Measurements from ENCODE around the gene IHH.

Gene IHH

DNA sequence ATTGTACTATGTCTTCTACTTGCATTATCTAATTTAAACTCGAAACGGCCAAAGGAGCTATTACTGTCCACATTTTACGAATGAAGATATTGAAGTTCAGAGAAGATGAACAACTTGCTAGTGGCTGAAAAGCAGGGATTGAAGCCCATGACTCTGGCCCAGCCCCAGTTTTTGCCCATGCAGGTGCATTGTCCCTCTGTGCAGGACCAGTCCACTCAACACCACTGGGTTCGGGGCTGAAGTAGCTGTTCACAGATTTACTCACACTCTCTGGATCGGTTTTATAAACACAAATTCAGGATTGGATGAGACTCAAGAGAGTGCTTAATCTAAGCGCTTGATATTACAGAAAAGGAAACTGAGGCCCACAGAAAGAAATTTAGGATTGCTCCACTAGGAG is 1.4 kb upstream of the IHH start:
- no peaks in the 10 kb centered on the region for H3K36me3 ChIP-seq
- peaks cover 100% of the 10 kb centered on the region for H3K27me3 ChIP-seq
- no peaks in the 10 kb centered on the region for H3K9me3 ChIP-seq
- H3K4me1 ChIP-seq (ENCODE audit: control insufficient read depth in 1 of 2, insufficient read depth in 1 of 2, low read depth in 1 of 2, low read length in 1 of 2), result peaks cover 3 to 32% of the 10 kb centered on the region in 2 experiments
- H3K4me3 ChIP-seq (ENCODE audit: low read depth in 1 of 2, low read length in 1 of 2), result no peak overlapping the region
- H3K27ac ChIP-seq, result no peak overlapping the region
- TF ChIP-seq, protein P1, sequence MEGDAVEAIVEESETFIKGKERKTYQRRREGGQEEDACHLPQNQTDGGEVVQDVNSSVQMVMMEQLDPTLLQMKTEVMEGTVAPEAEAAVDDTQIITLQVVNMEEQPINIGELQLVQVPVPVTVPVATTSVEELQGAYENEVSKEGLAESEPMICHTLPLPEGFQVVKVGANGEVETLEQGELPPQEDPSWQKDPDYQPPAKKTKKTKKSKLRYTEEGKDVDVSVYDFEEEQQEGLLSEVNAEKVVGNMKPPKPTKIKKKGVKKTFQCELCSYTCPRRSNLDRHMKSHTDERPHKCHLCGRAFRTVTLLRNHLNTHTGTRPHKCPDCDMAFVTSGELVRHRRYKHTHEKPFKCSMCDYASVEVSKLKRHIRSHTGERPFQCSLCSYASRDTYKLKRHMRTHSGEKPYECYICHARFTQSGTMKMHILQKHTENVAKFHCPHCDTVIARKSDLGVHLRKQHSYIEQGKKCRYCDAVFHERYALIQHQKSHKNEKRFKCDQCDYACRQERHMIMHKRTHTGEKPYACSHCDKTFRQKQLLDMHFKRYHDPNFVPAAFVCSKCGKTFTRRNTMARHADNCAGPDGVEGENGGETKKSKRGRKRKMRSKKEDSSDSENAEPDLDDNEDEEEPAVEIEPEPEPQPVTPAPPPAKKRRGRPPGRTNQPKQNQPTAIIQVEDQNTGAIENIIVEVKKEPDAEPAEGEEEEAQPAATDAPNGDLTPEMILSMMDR (IDR thresholded peaks at IDR 0.05), result no peak

DNA sequence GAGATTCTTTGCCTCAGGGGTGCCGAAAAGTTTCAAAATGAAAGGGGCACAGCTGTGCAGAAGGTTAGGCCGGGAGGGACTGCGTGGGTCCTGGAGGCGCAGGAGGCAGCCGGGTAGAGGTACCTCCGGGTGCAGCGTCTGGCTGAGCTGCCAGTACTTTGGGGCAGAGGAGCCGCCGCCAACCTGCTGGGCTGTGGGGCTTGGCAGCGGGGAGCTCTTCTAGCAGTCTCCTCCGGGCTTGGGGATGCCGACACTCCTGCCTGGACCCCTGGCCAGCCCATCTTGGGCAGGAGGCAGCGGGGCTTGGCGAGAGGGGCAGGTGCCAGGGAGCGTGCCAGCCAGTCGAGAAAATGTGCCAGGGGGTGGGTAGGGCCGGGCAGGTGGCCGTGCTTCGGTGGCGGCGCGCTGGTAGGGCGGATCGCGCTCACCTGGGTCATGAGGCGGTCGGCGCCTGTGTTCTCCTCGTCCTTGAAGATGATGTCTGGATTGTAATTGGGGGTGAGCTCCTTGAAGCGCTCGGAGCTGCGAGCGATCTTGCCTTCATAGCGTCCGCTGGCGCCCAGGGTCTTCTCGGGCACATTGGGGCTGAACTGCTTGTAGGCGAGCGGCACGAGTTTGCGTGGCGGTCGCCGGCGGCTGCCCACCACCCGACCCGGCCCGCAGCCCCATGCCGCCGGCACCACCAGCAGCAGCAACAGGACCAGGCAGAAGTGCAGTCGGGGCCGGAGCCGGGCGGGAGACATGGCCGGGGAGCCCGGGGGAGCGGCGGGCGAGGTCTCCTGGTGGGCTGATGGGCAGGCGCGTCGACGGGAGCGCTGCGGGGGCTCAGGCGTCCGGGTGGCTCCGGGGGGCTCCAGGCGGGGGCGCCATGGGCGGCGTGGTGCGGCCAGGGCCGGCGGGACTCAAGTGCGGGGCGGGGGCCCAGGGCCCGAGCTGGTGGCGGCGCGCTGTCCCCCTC is 717 bp downstream of the IHH start:
- H3K27ac ChIP-seq, result no peak overlapping the region
- H3K27me3 ChIP-seq, result peaks cover 100% of the 10 kb centered on the region
- TF ChIP-seq, protein P1 (IDR thresholded peaks at IDR 0.05), result no peak
- H3K9me3 ChIP-seq, result no peaks in the 10 kb centered on the region
- no peaks in the 10 kb centered on the region for H3K36me3 ChIP-seq
- peaks cover 3 to 32% of the 10 kb centered on the region in 2 experiments for H3K4me1 ChIP-seq (ENCODE audit: control insufficient read depth in 1 of 2, insufficient read depth in 1 of 2, low read depth in 1 of 2, low read length in 1 of 2)
- no peak overlapping the region for H3K4me3 ChIP-seq (ENCODE audit: low read depth in 1 of 2, low read length in 1 of 2)

DNA sequence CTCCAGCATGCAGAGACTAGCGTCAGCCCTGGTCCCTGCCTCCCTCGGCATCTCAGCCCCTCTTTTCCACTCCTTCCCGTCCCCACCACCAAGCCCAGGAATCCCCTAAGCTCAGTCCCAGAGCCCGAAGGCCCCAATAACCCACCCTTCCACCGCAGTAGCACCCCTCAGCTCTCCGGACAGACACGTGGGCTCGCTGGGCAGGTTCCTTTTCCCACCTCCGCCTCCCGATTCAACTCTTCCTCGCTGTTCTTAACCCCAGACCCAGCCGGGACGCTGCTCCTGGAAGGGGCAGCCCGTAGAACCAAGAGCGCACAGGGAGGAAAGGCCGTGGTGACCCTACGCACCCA is 1.4 kb downstream of the IHH start:
- H3K9me3 ChIP-seq, result no peaks in the 10 kb centered on the region
- no peaks in the 10 kb centered on the region for H3K36me3 ChIP-seq
- peaks cover 100% of the 10 kb centered on the region for H3K27me3 ChIP-seq
- no peak overlapping the region for H3K27ac ChIP-seq
- TF ChIP-seq, protein P1 (IDR thresholded peaks at IDR 0.05), result no peak
- H3K4me3 ChIP-seq (ENCODE audit: low read depth in 1 of 2, low read length in 1 of 2), result no peak overlapping the region
- peaks cover 3 to 32% of the 10 kb centered on the region in 2 experiments for H3K4me1 ChIP-seq (ENCODE audit: control insufficient read depth in 1 of 2, insufficient read depth in 1 of 2, low read depth in 1 of 2, low read length in 1 of 2)

DNA sequence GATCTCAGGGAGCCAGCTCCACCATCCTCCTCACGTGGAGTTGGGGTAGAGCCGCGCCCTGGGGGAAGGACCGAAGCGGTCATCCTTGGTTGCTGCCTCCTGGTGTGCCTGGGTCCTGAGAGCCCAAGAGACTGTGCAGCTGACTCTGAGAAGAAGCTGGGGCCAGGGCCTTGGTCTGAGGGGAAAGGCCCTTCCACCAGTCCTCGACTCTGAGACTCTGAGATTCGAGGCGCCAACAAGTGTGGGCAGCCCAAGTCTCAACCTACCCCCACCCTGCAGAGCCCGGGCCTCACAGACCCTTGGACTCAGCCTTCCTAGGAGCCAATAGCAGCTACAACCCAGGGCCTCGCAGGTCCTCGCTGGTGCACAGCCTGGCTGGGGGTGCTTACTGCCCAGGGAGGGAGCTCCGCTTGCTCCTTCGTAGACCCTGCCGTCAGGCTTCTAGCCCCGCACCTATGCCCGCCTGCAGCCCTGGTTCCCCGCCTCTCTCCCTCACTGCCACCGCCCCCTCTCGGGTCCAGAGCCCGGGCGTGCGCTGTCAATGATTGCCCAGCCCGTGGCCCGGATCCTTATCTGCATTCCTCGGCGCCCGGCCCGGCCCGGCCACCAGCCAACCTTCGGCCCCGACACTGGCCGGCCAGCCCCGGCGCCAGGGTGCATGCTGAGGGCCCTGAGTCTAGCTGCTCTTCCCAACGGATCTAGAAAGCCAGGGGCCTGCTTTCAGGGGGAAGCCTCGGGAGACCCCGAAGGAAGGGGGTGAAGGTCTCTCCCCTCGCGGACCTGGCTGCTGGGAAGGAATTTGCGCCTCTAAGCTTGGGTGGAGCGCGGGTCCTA is 2.0 kb downstream of the IHH start:
- peaks cover 3 to 32% of the 10 kb centered on the region in 2 experiments for H3K4me1 ChIP-seq (ENCODE audit: control insufficient read depth in 1 of 2, insufficient read depth in 1 of 2, low read depth in 1 of 2, low read length in 1 of 2)
- H3K9me3 ChIP-seq, result no peaks in the 10 kb centered on the region
- no peak overlapping the region for H3K4me3 ChIP-seq (ENCODE audit: low read depth in 1 of 2, low read length in 1 of 2)
- TF ChIP-seq, protein P1 (IDR thresholded peaks at IDR 0.05), result no peak
- no peak overlapping the region for H3K27ac ChIP-seq
- no peaks in the 10 kb centered on the region for H3K36me3 ChIP-seq
- peaks cover 100% of the 10 kb centered on the region for H3K27me3 ChIP-seq

DNA sequence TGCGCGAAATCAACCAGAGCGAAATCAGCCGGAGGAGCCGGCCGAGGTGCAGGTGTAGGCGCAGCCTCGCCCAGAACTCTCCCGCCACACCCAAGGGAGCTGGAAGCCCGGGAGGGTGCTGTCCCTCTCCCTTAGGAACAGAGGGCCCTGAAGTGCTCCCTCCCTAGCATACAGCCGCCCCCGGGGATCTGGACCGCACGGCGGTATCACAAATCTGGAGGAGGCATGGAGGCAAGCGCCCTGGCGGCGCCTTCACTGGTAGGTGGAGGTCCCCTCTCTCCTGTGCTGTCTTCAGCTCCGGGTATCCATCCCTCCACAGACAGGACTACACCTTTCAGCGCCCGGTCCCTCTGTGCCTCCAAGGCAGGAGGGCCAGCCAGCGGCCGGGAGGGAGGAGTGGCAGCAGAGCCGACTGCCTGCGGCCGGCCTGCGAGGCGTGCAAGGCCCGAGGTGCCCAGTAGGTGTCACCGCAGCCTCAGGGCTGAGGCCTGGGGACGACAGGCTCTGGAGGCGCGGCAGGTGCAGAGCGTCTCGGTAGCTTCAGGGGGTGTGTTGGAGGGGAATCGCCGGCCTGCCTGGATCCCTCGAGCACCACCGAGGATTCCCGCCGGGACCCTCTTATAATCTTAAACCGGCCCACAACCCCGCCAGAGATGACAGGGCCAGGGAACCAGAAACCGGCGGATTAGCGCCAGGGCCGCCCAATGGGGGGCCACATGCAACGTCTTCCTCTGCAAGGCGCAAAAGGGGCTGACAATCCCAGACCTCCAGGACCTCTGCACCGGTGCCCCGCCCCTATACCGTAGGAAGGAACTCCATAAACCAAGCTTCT is 2.8 kb downstream of the IHH start:
- H3K9me3 ChIP-seq, result no peaks in the 10 kb centered on the region
- no peak overlapping the region for H3K4me3 ChIP-seq (ENCODE audit: low read depth in 1 of 2, low read length in 1 of 2)
- H3K4me1 ChIP-seq (ENCODE audit: control insufficient read depth in 1 of 2, insufficient read depth in 1 of 2, low read depth in 1 of 2, low read length in 1 of 2), result peaks cover 3 to 32% of the 10 kb centered on the region in 2 experiments
- H3K27me3 ChIP-seq, result peaks cover 100% of the 10 kb centered on the region
- TF ChIP-seq, protein P1 (IDR thresholded peaks at IDR 0.05), result peak; percentile 68
- no peak overlapping the region for H3K27ac ChIP-seq
- no peaks in the 10 kb centered on the region for H3K36me3 ChIP-seq

All from neutrophil (primary cell).